Bone marrow (tissue), 2 donors: ENCODE measurements around the gene ZNF582.
A peak's percentile ranks its signal among the peaks of the same experiment; 100 is the strongest.
"Not testable (repeated sequence)": the region's sequence is repeated elsewhere in the genome, so short reads cannot be mapped to it uniquely, and the experiment has no call there.

ENCODE experiments used
- DNase-seq, 2 donors: peaks; one replicate each; lab custom pipeline; 2025; lab: John Stamatoyannopoulos, UW

Gene ZNF582

GRCh38 chr19:56351208-56351607 lies 42.1 kb downstream of the ZNF582 start:
- no peak for DNase-seq

GRCh38 chr19:56350416-56351045 lies 42.8 kb downstream of the ZNF582 start:
- DNase-seq = no peak

GRCh38 chr19:56348289-56348877 lies 45.0 kb downstream of the ZNF582 start:
- no peak for DNase-seq

- DNase-seq = no peak
These were observed 46.1 kb downstream of the ZNF582 start for GRCh38 chr19:56347163-56347778.

GRCh38 chr19:56341948-56342347 lies 51.4 kb downstream of the ZNF582 start:
- no peak for DNase-seq

- not testable (repeated sequence) for DNase-seq
These were observed 54.3 kb downstream of the ZNF582 start for GRCh38 chr19:56339031-56339430.

- not testable (repeated sequence) for DNase-seq
These were observed 56.3 kb downstream of the ZNF582 start for GRCh38 chr19:56337077-56337476.

- DNase-seq = not testable (repeated sequence)
These were observed 58.0 kb downstream of the ZNF582 start for GRCh38 chr19:56335371-56335770.

- DNase-seq = peak in 1 of 2 donors; percentile 39
These were observed 59.8 kb downstream of the ZNF582 start for GRCh38 chr19:56333506-56333905.
